OCI-LY7 (cell line): Measurements from ENCODE around the gene OPALIN. TPM values are rescaled to one million over a fixed set of nuclear protein-coding genes. Genes with fewer than 3 reads are reported as not detected.

Experiments used
- BruUV-seq: library from RNA; stranded (reverse); fragments of 400-500 nt; replicated peaks from 2 replicates; lab custom pipeline; 2021; lab: Mats Ljungman, UMichigan
- CTCF ChIA-PET: fragments of 300-600 bp; sonication (Branson Sonifier 250); formaldehyde crosslinking; loops from one replicate; lab custom pipeline; 2022; ENCODE audit warnings: antibody characterized with exemption; ENCODE audit not compliant: unreplicated experiment; lab: Charles Lee
- POLR2A ChIA-PET: fragments of 300-600 bp; sonication (Branson Sonifier 250); formaldehyde crosslinking; loops from one replicate; lab custom pipeline; 2022; ENCODE audit warnings: antibody characterized with exemption; lab: Charles Lee
- DNase-seq: peaks from one replicate; pipeline ENCODE4 v3.0.0-alpha.2; 2015; ENCODE audit warnings: low spot score
- H2AFZ ChIP-seq: fragments of 200-600 bp; sonication (generic), shearing (Covaris generic); 2 replicates; pipeline ENCODE4 v1.6.1; 2014; ENCODE audit warnings: mild to moderate bottlenecking, antibody characterized with exemption, low read length, moderate library complexity
- H3K27ac ChIP-seq: fragments of 200-600 bp; sonication (generic); 2 replicates; pipeline ENCODE4 v1.5.1; 2014; ENCODE audit warnings: mixed run types, low read depth, mild to moderate bottlenecking, moderate library complexity, low read length, inconsistent platforms; ENCODE audit not compliant: poor library complexity, severe bottlenecking
- H3K36me3 ChIP-seq: fragments of 200-600 bp; sonication (generic); 2 replicates; pipeline ENCODE4 v1.6.1; 2014; ENCODE audit warnings: mild to moderate bottlenecking, antibody characterized with exemption, low read length, moderate library complexity, mixed read lengths; ENCODE audit not compliant: insufficient read depth
- H3K4me1 ChIP-seq: fragments of 200-600 bp; sonication (generic); 2 replicates; pipeline ENCODE4 v1.5.1; 2014; ENCODE audit warnings: mild to moderate bottlenecking, low read length; ENCODE audit not compliant: insufficient read depth, poor library complexity, severe bottlenecking
- H3K4me2 ChIP-seq: fragments of 200-600 bp; sonication (generic); 2 replicates; pipeline ENCODE4 v1.6.1; 2014; ENCODE audit warnings: mild to moderate bottlenecking, low read length
- H3K4me3 ChIP-seq: fragments of 200-600 bp; sonication (generic); 2 replicates; pipeline ENCODE4 v1.5.1; 2014; ENCODE audit warnings: mild to moderate bottlenecking, low read depth, low read length; ENCODE audit not compliant: poor library complexity, severe bottlenecking
- H3K79me2 ChIP-seq: fragments of 200-600 bp; sonication (generic); 2 replicates; pipeline ENCODE4 v1.6.1; 2016; ENCODE audit warnings: low read depth, mild to moderate bottlenecking, low read length, moderate library complexity, mixed read lengths; ENCODE audit not compliant: insufficient read depth
- H3K9me2 ChIP-seq: fragments of 200-600 bp; sonication (generic); 2 replicates; pipeline ENCODE4 v1.6.1; 2016; ENCODE audit warnings: mild to moderate bottlenecking, low read length, mixed read lengths; ENCODE audit not compliant: insufficient read depth
- H3K9me3 ChIP-seq: fragments of 200-600 bp; sonication (generic); 2 replicates; pipeline ENCODE4 v1.6.1; 2014; ENCODE audit warnings: mild to moderate bottlenecking, mixed run types, low read length, mixed read lengths
- H4K20me1 ChIP-seq: fragments of 200-600 bp; sonication (generic); 2 replicates; pipeline ENCODE4 v1.6.1; 2014; ENCODE audit warnings: mild to moderate bottlenecking, antibody characterized with exemption, low read length, moderate library complexity, mixed read lengths; ENCODE audit not compliant: insufficient read depth
- EZH2phosphoT487 ChIP-seq: fragments of 200-600 bp; sonication (generic); IDR thresholded peaks from 2 replicates; pipeline ENCODE4 v1.6.1; 2018; ENCODE audit warnings: low read depth, borderline replicate concordance, mild to moderate bottlenecking, mixed run types, antibody characterized with exemption, low read length, moderate library complexity, mixed read lengths
- intact Hi-C: fragments of 100-400 bp; cut with micrococcal nuclease; formaldehyde crosslinking; loops from one replicate; pipeline ENCODE4 v1.10.0; 2022; ENCODE audit not compliant: unreplicated experiment
- total RNA-seq, 2 experiments: library from RNA; depleted of rRNA in 1 of 2; stranded (reverse); fragments of >200 nt in 1 of 2; shearing (Covaris generic) in 1 of 2; gene quantifications; 2 replicates each; pipeline ENCODE4 v1.2.3, GENCODE V29; 2014 to 2022
- TF ChIP-seq, protein P1 (sequence below): fragments of 200-600 bp; sonication (generic); conservative IDR thresholded peaks from 2 replicates; pipeline ENCODE4 v1.5.1; 2014; ENCODE audit warnings: mild to moderate bottlenecking, antibody characterized with exemption, low read length, moderate library complexity, mixed read lengths

The OPALIN gene
- total RNA-seq, 2 experiments from 2014 or later, result not detected

DNA sequence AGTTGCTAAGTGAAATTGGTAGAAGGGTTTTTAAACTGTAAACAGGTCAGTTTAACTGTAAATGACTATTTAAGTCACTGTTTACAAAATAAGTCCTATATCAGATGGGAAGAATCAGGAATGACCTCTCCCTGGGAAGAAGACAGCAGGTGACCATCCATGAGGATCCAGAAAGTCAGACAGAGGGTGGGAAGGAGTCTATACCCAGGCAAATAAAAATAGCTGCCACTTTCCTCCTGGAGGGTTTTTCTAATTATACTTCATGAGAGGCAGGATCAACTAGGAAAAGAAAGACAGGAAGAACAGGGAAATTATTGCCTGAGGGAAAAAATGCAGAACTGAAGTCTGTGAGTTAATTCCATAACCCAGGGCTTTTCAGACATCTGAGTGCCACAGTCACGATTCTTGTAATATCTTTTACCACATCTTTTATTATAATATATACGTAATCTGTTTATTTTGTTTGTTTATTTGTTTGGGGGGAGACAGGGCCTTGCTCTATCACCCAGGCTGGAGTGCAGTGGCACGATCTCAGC, 47.6 kb downstream of the OPALIN start:
- Histone ChIP-seq H3K36me3 (no peaks in the 10 kb centered on the region), H3K4me1 (peaks cover 16% of the 10 kb centered on the region), H3K4me3 (no peak overlapping the region), H3K9me3 (no peaks in the 10 kb centered on the region), H4K20me1 (no peaks in the 10 kb centered on the region), H3K9me2 (no peaks in the 10 kb centered on the region), H3K27ac (no peak overlapping the region), H2AFZ (no peak overlapping the region), H3K79me2 (no peaks in the 10 kb centered on the region), H3K4me2 (no peak overlapping the region)
- CTCF ChIA-PET, result no interaction called here
- no peak for DNase-seq
- TF ChIP-seq, protein P1, sequence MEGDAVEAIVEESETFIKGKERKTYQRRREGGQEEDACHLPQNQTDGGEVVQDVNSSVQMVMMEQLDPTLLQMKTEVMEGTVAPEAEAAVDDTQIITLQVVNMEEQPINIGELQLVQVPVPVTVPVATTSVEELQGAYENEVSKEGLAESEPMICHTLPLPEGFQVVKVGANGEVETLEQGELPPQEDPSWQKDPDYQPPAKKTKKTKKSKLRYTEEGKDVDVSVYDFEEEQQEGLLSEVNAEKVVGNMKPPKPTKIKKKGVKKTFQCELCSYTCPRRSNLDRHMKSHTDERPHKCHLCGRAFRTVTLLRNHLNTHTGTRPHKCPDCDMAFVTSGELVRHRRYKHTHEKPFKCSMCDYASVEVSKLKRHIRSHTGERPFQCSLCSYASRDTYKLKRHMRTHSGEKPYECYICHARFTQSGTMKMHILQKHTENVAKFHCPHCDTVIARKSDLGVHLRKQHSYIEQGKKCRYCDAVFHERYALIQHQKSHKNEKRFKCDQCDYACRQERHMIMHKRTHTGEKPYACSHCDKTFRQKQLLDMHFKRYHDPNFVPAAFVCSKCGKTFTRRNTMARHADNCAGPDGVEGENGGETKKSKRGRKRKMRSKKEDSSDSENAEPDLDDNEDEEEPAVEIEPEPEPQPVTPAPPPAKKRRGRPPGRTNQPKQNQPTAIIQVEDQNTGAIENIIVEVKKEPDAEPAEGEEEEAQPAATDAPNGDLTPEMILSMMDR, result no peak
- no peak for TF ChIP-seq EZH2phosphoT487
- BruUV-seq, result no TSS peak
- intact Hi-C loops, result loop anchor here (10.0 kb wide), 1 partner anchor 446 kb away; no protein-coding TSS in a partner anchor
- POLR2A ChIA-PET, result interaction anchor here (1.2 kb wide), 1 partner anchor 277 kb away, joined by 3 read pairs; no protein-coding TSS in a partner anchor

DNA sequence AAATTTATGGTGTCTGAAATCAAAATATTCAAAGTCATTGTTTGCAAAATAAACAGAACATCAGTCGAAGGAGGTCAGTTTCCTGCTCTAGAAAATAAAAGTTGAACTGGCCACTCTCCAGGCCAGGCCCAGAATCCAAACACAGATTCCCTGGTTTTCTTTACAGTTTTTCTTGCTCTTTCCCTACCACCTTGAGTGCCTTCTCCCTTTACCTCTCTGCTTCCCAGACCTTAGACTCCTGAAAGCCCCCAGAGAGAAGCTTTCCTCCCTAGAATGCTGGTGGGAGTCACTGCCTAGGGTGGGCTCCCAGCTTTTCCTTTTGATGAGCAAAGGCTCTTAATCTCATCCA, 48.5 kb downstream of the OPALIN start:
- H3K79me2 ChIP-seq, result no peaks in the 10 kb centered on the region
- H3K27ac ChIP-seq, result no peak overlapping the region
- H3K9me3 ChIP-seq, result no peaks in the 10 kb centered on the region
- peaks cover 24% of the 10 kb centered on the region for H3K4me1 ChIP-seq
- ChIA-PET POLR2A (interaction anchor here (0.9 to 1.2 kb wide), 3 partner anchors 11 to 276 kb away, joined by 3 read pairs; no protein-coding TSS in a partner anchor), CTCF (interaction anchor here (0.7 kb wide), 1 partner anchor 10 kb away, joined by 5 read pairs; no protein-coding TSS in a partner anchor)
- no peak overlapping the region for H2AFZ ChIP-seq
- no TSS peak for BruUV-seq
- no peaks in the 10 kb centered on the region for H3K9me2 ChIP-seq
- H3K4me3 ChIP-seq, result no peak overlapping the region
- no peak for TF ChIP-seq EZH2phosphoT487
- TF ChIP-seq, protein P1, result no peak
- intact Hi-C loops, result loop anchor here (10.0 kb wide), 1 partner anchor 445 kb away; no protein-coding TSS in a partner anchor
- DNase-seq, result no peak
- H3K36me3 ChIP-seq, result no peaks in the 10 kb centered on the region
- H3K4me2 ChIP-seq, result no peak overlapping the region
- no peaks in the 10 kb centered on the region for H4K20me1 ChIP-seq
